Mesendoderm (in vitro differentiated cells): ENCODE results near the gene GRK4.
"Not testable (repeated sequence)": the region's sequence is repeated elsewhere in the genome, so short reads cannot be mapped to it uniquely, and the experiment has no call there.

ENCODE experiments used
- DNase-seq: peaks from one replicate; pipeline ENCODE4 v3.0.0; 2013
- H2AK5ac ChIP-seq: 2 replicates; pipeline ENCODE4 v1.6.1; 2013; ENCODE audit warnings: low read length, inconsistent platforms
- H2BK120ac ChIP-seq: 2 replicates; pipeline ENCODE4 v1.6.1; 2013; ENCODE audit warnings: low read depth, mild to moderate bottlenecking, low read length, moderate library complexity, mixed read lengths
- H2BK15ac ChIP-seq: replicated peaks from 2 replicates; pipeline ENCODE4 v1.6.1; 2013; ENCODE audit warnings: low read depth, mild to moderate bottlenecking, moderate library complexity
- H2BK5ac ChIP-seq: 2 replicates; pipeline ENCODE4 v1.6.1; 2013; ENCODE audit warnings: low read length, inconsistent platforms
- H3K18ac ChIP-seq: 2 replicates; pipeline ENCODE4 v1.6.1; 2013; ENCODE audit warnings: mild to moderate bottlenecking, low read length, mixed read lengths
- H3K23ac ChIP-seq: one replicate; pipeline ENCODE4 v1.6.1; 2013; ENCODE audit warnings: low read length
- H3K27ac ChIP-seq: 2 replicates; pipeline ENCODE4 v1.5.1; 2013; ENCODE audit warnings: low read depth, mild to moderate bottlenecking, inconsistent platforms, low read length, moderate library complexity
- H3K27me3 ChIP-seq: 2 replicates; pipeline ENCODE4 v1.6.1; 2013; ENCODE audit warnings: low read length, control low read depth, mild to moderate bottlenecking, inconsistent platforms; ENCODE audit not compliant: insufficient read depth, poor library complexity
- H3K36me3 ChIP-seq: 2 replicates; pipeline ENCODE4 v1.6.1; 2013; ENCODE audit warnings: low read length, inconsistent platforms; ENCODE audit not compliant: control insufficient read depth, insufficient read depth
- H3K4ac ChIP-seq: one replicate; pipeline ENCODE4 v1.6.1; 2013; ENCODE audit warnings: low read depth, mild to moderate bottlenecking, low read length, moderate library complexity
- H3K4me1 ChIP-seq: 2 replicates; pipeline ENCODE4 v1.6.1; 2013; ENCODE audit warnings: low read depth, low read length, inconsistent platforms; ENCODE audit not compliant: control insufficient read depth
- H3K4me2 ChIP-seq: 2 replicates; pipeline ENCODE4 v1.6.1; 2013; ENCODE audit warnings: low read length
- H3K4me3 ChIP-seq: 2 replicates; pipeline ENCODE4 v1.5.1; 2013; ENCODE audit warnings: mild to moderate bottlenecking, low read length
- H3K56ac ChIP-seq: one replicate; pipeline ENCODE4 v1.6.1; 2013; ENCODE audit warnings: low read length
- H3K79me1 ChIP-seq: 2 replicates; pipeline ENCODE4 v1.6.1; 2013; ENCODE audit warnings: low read length, inconsistent platforms
- H3K79me2 ChIP-seq: 2 replicates; pipeline ENCODE4 v1.6.1; 2013; ENCODE audit warnings: mild to moderate bottlenecking, low read length; ENCODE audit not compliant: control insufficient read depth, insufficient read depth
- H3K9ac ChIP-seq: 2 replicates; pipeline ENCODE4 v1.6.1; 2013; ENCODE audit warnings: low read length, inconsistent platforms
- H4K5ac ChIP-seq: one replicate; pipeline ENCODE4 v1.6.1; 2013; ENCODE audit warnings: low read length
- H4K8ac ChIP-seq: one replicate; pipeline ENCODE4 v1.6.1; 2013; ENCODE audit warnings: low read depth, mild to moderate bottlenecking, control low read depth, low read length, moderate library complexity
- WGBS: extraction: QIAGEN DNeasy Blood & Tissue Kit; methylation state at CpG from one replicate; pipeline ENCODE4 v1.1.7; 2013; ENCODE audit warnings: low lambda C conversion rate, missing lambda C conversion rate; ENCODE audit not compliant: insufficient coverage; ENCODE audit errors: extremely low coverage; 5-methylcytosine and 5-hydroxymethylcytosine counted together

The GRK4 gene

GRCh38 chr4:3051141-3051897 lies 87.9 kb downstream of the GRK4 start:
- not testable (repeated sequence) for DNase-seq, H2BK5ac ChIP-seq, H4K8ac ChIP-seq, H3K79me2 ChIP-seq, H3K4ac ChIP-seq, H3K9ac ChIP-seq, H3K4me3 ChIP-seq, H3K36me3 ChIP-seq, H4K5ac ChIP-seq, H2BK120ac ChIP-seq, H3K56ac ChIP-seq, H3K27me3 ChIP-seq, H3K4me1 ChIP-seq, H3K79me1 ChIP-seq, H3K4me2 ChIP-seq, H2AK5ac ChIP-seq, H3K23ac ChIP-seq, H3K18ac ChIP-seq, H2BK15ac ChIP-seq, H3K27ac ChIP-seq
- WGBS = no CpG with 5 or more reads among the region's 12 CpGs

DNA sequence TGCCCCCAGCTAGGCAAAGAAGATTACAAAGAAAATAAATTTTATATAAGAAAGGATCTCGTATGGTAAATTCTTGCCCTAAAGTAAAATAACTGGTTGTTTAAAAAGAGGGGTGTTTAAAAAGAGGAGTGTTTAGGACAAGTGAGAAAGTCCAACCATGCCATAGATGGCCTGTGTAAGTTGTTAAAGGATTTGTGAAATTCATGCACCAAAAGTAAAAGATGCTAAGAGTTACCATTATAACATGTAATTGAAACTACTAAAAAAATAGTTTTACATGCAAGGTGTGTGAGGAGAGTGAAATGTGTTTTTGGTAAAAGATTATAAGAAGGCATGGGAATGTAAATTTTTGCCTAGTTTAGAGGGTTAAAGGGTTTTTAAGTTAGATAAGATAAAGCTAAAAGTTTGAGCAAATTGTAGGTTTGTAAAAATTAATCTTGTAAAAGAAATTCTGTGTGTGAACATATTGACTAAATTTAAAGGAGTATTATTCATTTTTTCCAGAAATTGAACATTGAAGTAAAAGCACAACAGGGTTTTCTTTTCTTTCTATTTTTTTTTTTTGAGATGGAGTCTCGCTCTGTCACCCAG lies 90.9 kb downstream of the GRK4 start:
- H3K4me3 ChIP-seq = no peak overlapping the region
- no peak overlapping the region for H2AK5ac ChIP-seq
- no peak overlapping the region for H3K56ac ChIP-seq
- no CpG with 5 or more reads among the region's 2 CpGs for WGBS
- no peaks in the 10 kb centered on the region for H3K4me1 ChIP-seq
- no peak overlapping the region for H3K23ac ChIP-seq
- no peaks in the 10 kb centered on the region for H3K79me1 ChIP-seq
- no peak overlapping the region for H3K4me2 ChIP-seq
- DNase-seq = peak; percentile 43
- no peak overlapping the region for H3K9ac ChIP-seq
- H4K5ac ChIP-seq = no peak overlapping the region
- H3K4ac ChIP-seq = no peak overlapping the region
- H3K79me2 ChIP-seq = no peaks in the 10 kb centered on the region
- no peak overlapping the region for H2BK15ac ChIP-seq
- H3K27me3 ChIP-seq = no peaks in the 10 kb centered on the region
- H3K36me3 ChIP-seq = no peaks in the 10 kb centered on the region
- no peak overlapping the region for H2BK5ac ChIP-seq
- no peak overlapping the region for H2BK120ac ChIP-seq
- no peak overlapping the region for H4K8ac ChIP-seq
- H3K18ac ChIP-seq = no peak overlapping the region
- H3K27ac ChIP-seq = no peak overlapping the region

GRCh38 chr4:3059943-3060342 lies 96.6 kb downstream of the GRK4 start:
- Histone ChIP-seq H4K5ac (no peak overlapping the region), H2AK5ac (no peak overlapping the region), H3K79me1 (no peaks in the 10 kb centered on the region), H3K4me3 (no peak overlapping the region), H3K79me2 (no peaks in the 10 kb centered on the region), H3K23ac (no peak overlapping the region), H2BK5ac (no peak overlapping the region), H4K8ac (no peak overlapping the region), H3K4me2 (no peak overlapping the region), H3K36me3 (no peaks in the 10 kb centered on the region), H3K18ac (no peak overlapping the region), H3K56ac (no peak overlapping the region), H2BK15ac (no peak overlapping the region), H3K4ac (no peak overlapping the region), H3K9ac (no peak overlapping the region), H3K27ac (no peak overlapping the region), H2BK120ac (no peak overlapping the region), H3K27me3 (no peaks in the 10 kb centered on the region), H3K4me1 (no peaks in the 10 kb centered on the region)
- DNase-seq = no peak
- no CpG with 5 or more reads among the region's 6 CpGs for WGBS

GRCh38 chr4:3060946-3061345 lies 97.6 kb downstream of the GRK4 start:
- no peak overlapping the region for H3K18ac ChIP-seq

GRCh38 chr4:3062471-3062870 lies 99.1 kb downstream of the GRK4 start:
- Histone ChIP-seq H3K4me2 (no peak overlapping the region), H3K27me3 (no peaks in the 10 kb centered on the region), H3K23ac (no peak overlapping the region)

More at GRCh38 chr4:3060946-3061345, 97.6 kb downstream of the GRK4 start:
- H3K79me2 ChIP-seq = no peaks in the 10 kb centered on the region
- H2BK15ac ChIP-seq = no peak overlapping the region
- no peak overlapping the region for H2BK5ac ChIP-seq
- no peaks in the 10 kb centered on the region for H3K27me3 ChIP-seq
- no CpG with 5 or more reads among the region's 6 CpGs for WGBS
- no peak overlapping the region for H3K4ac ChIP-seq
- H3K56ac ChIP-seq = no peak overlapping the region
- no peak overlapping the region for H4K8ac ChIP-seq
- no peak for DNase-seq
- no peak overlapping the region for H3K27ac ChIP-seq
- H3K79me1 ChIP-seq = no peaks in the 10 kb centered on the region
- no peak overlapping the region for H3K4me3 ChIP-seq
- no peak overlapping the region for H3K23ac ChIP-seq
- H4K5ac ChIP-seq = no peak overlapping the region
- no peaks in the 10 kb centered on the region for H3K4me1 ChIP-seq
- H2AK5ac ChIP-seq = no peak overlapping the region
- no peak overlapping the region for H3K4me2 ChIP-seq
- H2BK120ac ChIP-seq = no peak overlapping the region
- no peaks in the 10 kb centered on the region for H3K36me3 ChIP-seq
- no peak overlapping the region for H3K9ac ChIP-seq

More at GRCh38 chr4:3062471-3062870, 99.1 kb downstream of the GRK4 start:
- no peak overlapping the region for H3K4ac ChIP-seq
- DNase-seq = no peak
- H3K79me2 ChIP-seq = no peaks in the 10 kb centered on the region
- H3K56ac ChIP-seq = no peak overlapping the region
- no peaks in the 10 kb centered on the region for H3K79me1 ChIP-seq
- H3K4me3 ChIP-seq = no peak overlapping the region
- no peaks in the 10 kb centered on the region for H3K4me1 ChIP-seq
- no peak overlapping the region for H2BK120ac ChIP-seq
- no peak overlapping the region for H4K5ac ChIP-seq
- no peak overlapping the region for H3K9ac ChIP-seq
- WGBS = no CpG with 5 or more reads among the region's 12 CpGs
- no peak overlapping the region for H3K18ac ChIP-seq
- H2AK5ac ChIP-seq = no peak overlapping the region
- no peak overlapping the region for H4K8ac ChIP-seq
- H2BK5ac ChIP-seq = no peak overlapping the region
- H3K27ac ChIP-seq = no peak overlapping the region
- no peaks in the 10 kb centered on the region for H3K36me3 ChIP-seq
- H2BK15ac ChIP-seq = no peak overlapping the region
